Measurements from ENCODE around the gene LRRC38.

DNA sequence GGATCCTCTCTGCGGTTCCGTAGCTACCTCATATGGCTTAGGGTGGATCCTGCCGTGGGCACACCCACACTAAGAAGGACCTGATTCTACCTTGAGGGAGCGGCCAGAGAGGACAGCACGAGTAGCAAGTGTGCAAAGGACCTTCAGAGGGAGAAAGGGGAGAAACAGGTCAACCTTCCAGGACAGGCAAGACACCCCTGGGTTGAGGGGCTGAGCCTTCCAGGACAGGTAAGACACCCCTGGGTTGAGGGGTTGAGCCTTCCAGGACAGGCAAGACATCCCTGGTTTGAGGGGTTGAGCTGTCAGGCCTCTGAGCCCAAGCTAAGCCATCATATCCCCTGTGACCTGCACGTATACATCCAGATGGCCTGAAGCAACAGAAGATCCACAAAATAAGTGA lies 46.7 kb upstream of the LRRC38 start:
- no peak for TF ChIP-seq POLR2AphosphoS5 (IDR thresholded peaks at IDR 0.05; ENCODE audit: low read depth, low read length)
- no peak for TF ChIP-seq TAF1 (IDR thresholded peaks at IDR 0.05; ENCODE audit: borderline replicate concordance, insufficient read depth, low read length)
- TF ChIP-seq, protein P1, sequence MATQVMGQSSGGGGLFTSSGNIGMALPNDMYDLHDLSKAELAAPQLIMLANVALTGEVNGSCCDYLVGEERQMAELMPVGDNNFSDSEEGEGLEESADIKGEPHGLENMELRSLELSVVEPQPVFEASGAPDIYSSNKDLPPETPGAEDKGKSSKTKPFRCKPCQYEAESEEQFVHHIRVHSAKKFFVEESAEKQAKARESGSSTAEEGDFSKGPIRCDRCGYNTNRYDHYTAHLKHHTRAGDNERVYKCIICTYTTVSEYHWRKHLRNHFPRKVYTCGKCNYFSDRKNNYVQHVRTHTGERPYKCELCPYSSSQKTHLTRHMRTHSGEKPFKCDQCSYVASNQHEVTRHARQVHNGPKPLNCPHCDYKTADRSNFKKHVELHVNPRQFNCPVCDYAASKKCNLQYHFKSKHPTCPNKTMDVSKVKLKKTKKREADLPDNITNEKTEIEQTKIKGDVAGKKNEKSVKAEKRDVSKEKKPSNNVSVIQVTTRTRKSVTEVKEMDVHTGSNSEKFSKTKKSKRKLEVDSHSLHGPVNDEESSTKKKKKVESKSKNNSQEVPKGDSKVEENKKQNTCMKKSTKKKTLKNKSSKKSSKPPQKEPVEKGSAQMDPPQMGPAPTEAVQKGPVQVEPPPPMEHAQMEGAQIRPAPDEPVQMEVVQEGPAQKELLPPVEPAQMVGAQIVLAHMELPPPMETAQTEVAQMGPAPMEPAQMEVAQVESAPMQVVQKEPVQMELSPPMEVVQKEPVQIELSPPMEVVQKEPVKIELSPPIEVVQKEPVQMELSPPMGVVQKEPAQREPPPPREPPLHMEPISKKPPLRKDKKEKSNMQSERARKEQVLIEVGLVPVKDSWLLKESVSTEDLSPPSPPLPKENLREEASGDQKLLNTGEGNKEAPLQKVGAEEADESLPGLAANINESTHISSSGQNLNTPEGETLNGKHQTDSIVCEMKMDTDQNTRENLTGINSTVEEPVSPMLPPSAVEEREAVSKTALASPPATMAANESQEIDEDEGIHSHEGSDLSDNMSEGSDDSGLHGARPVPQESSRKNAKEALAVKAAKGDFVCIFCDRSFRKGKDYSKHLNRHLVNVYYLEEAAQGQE (IDR thresholded peaks at IDR 0.05; ENCODE audit: insufficient read depth in 1 of 2, low read depth in 2 of 2, low read length in 2 of 2), result no peak
- no peak for TF ChIP-seq SIN3A (IDR thresholded peaks at IDR 0.05; ENCODE audit: borderline replicate concordance, insufficient read depth, low read length)
- no peak for TF ChIP-seq FOXP2 (optimal IDR thresholded peaks at IDR 0.05; ENCODE audit: borderline replicate concordance, extremely low read depth, extremely low read length, insufficient read depth)
